GM21737 (cell line): Measurements from ENCODE around the gene SYCN.
"Not testable (repeated sequence)": the region's sequence is repeated elsewhere in the genome, so short reads cannot be mapped to it uniquely, and the experiment has no call there.

Experiments used
- ATAC-seq: cut with Tn5 transposase; IDR thresholded peaks from one replicate; pipeline ENCODE4 v1.9.1; 2021; ENCODE audit warnings: mild to moderate bottlenecking, moderate library complexity; ENCODE audit not compliant: unreplicated experiment

Gene SYCN

DNA sequence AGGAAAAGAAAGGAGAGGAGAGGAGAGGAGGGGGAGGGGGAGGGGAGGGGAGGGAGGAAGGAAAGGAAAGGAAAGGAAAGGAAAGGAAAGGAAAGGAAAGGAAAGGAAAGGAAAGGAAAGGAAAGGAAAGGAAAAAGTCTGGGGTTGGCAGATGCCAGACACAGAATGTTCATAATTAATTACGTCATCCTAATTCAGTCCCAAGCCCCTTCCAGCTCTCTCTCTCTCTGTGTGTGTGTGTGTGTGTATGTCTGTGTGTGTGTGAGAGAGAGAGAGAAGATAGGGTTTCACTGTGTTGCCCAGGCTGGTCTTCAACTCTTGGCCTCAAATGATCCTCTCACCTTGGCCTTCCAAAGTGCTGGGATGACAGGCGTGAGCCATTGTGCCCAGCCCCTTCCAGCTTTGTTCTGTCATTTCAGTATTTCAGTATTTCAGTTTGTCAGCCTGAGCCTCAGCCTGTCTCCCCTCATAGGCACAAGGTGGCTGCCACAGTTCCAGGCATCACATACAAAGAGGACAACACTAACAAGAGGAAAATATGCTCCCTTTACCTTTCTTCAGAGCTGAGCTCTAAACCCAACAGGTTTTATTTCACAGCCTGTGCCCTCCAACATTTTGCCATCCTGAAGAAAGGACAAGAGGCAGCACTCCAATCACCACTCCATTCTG lies 26.2 kb upstream of the SYCN start:
- no peak for ATAC-seq

- ATAC-seq: no peak
These were observed 20.8 kb upstream of the SYCN start for GRCh38 chr19:39224910-39225309.

DNA sequence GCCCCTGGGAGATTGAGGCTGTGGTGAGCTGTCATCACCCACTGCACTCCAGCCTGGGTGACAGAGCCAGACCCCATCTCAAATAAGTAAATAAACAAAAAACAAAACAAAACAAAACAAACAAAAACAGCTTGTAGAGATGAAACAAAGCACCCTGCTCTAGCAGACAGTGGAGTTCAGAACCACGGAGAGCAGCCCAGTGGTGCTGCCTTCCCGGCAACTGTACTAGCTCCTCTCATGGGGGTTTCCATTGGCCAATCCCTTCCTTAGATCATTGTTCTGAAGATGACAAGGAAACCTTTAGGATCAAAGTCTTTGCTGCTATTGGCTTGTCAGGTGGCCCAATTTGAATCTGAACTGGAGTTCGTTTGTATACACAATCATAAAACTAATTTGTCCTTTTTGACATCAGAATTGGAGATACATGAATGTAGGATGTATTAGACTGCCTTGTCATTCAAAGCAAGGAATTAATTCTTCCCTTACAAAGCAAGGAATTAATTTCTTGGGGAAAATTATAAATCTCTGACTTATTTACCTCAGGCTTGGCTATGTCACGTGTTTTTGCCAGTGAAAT lies 19.7 kb upstream of the SYCN start:
- ATAC-seq: no peak

DNA sequence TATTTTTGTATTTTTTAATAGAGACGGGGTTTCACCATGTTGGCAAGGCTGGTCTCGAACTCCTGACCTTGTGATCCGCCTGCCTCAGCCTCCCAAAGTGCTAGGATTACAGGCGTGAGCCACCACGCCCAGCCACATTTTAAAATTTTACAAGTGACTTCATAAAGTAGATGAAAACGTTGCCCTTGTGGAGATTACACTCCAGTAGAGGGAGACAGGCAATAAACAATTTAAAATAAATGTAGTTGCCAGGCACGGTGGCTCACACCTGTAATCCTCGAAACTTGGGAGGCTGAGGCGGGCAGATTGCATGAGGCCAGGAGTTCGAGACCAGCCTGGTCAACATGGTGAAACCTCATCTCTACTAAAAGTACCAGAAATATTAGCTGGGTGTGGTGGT lies 15.0 kb upstream of the SYCN start:
- ATAC-seq: not testable (repeated sequence)

DNA sequence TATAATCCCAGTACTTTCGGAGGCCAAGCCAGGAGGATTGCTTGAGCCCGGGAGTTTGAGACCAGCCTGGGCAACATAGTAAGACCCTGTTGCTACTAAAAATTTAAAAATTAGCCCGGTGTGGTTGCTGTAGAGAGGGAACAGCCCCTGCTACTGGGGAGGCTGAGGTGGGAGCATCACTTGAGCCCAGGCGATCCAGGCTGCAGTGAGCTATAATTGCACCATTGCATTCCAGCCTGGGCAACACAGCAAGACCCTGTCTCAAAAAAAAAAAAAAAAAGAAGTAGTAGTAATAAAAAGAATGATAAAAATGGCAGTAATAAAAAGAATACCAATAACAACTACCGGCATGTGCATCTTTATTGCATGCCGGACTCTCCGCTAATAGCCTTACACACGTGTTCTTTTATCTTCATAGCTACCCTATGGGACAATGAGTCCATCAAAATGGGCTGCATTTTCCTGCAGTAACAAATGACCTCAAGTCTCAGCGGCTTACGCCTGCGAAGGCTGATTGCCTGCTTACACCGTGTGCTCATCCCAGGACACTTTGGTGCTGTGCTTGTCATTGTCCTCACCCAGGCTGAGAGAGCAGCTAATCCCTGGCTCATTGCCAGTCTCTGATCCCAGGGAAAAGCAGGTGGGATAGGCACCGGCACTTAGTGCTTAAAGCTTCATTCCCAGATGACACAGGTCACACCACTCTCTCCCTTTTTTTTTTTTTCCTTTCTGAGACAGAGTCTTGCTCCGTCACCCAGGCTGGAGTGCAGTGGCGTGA lies 14.4 kb upstream of the SYCN start:
- ATAC-seq: no peak

DNA sequence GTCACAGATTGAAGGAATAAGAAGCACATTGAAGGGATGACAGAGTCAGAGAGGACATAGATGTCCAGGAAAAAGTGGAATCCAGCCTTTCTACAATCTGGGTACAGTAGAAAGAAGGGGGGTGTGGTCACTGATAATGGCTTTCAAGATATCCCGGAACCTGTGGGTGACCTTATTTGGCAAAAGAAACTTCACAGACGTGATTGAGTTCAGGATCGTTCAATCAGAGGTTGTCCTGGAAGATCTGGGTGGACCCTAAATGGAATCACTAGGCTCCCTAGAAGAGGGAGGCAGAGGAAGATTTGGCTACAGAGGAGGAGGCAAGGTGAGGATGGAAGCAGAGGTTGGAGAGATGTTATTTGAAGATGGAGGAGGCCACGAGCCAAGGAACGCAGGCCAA lies 13.0 kb upstream of the SYCN start:
- ATAC-seq: no peak

DNA sequence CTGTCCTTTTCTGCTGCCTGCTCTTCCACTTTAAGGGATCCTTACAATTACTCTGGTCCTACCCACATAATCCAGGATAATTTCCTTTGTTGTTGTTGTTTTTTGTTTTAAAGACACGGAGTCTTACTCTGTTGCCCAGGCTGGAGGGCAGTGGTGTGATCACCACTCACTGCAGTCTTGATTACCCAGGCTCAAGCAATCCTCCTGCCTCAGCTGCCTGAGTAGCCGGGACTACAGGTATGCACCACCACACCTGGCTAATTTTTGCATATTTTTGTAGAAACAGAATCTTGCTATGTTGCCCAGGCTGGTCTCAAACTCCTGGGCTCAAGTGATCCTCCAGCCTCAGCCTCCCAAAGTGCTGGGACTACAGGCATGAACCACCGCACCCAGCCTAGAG lies 11.3 kb upstream of the SYCN start:
- ATAC-seq: not testable (repeated sequence)

GRCh38 chr19:39212375-39212742 lies 8.3 kb upstream of the SYCN start:
- ATAC-seq: no peak

GRCh38 chr19:39211731-39212374 lies 7.8 kb upstream of the SYCN start:
- ATAC-seq: no peak

DNA sequence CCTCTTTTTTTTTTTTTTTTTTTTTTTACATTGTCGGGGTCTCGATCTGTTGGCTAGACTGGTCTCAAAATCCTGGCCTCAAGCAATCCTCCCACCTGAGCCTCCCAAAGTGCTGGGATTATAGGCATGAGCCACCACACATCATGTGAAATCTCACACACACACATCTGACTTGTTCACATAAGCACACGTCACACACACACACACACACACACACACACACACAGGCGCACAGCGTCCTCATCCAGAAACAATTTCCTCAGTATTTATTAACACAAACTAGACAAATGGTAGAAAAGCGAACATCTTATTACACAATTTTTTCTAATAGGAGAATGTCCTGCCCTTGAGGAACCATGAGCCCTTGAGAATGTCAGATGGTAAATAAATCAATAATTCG lies 5.1 kb upstream of the SYCN start:
- ATAC-seq: no peak

DNA sequence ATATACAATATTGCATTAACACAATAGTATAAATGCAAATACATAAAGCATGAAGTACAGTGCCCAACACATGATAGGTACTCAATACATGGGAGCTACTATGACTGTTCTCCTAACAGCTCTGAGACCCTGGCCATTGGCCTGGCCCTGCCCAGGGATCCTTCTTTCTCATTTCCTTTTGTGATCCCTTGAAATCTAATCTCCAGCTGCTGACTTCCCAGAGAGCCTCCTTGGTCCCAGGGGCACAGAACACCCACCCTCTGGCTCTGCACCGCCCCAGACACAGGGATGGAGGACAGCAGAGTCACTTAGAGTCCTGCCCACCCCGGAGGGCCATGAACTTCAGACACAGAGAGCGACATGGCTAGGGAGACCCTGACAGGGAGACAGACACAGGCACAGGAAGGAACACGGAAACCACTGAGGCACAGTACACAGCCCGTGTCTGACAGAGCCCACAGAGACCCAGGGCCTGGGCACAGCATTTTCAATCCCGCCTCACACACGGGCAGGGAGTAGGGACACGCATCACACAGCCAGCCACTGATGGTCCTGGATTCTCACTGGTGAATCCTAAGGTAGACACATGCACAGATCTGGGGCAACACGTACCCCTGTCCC lies 4.2 kb upstream of the SYCN start:
- no peak for ATAC-seq

DNA sequence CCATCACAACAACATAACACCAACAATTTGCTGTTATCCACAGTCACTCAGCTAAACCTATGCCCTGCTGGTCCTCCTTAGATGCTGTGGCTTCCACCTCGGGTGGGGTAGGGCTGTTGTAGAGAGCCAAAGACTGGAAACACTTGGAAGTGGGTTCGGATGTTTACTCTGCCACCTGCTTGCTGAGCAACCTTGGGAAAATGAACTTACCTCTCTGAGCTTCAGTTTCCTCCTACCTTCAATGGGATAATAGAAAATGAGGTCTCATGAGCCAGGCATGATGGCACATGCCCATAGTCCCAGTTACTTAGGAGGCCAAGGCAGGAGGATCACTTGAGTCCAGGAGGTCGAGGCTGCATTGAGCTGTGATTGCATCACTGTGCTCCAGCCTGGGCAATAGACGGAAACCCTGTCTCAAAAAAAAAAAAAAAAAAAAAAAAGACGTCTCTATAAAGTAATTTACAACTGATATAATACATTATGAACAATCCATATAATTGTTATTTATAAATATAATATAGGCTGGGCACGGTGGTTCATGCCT lies 3.3 kb upstream of the SYCN start:
- no peak for ATAC-seq

- ATAC-seq: no peak
These were observed 2.1 kb upstream of the SYCN start for GRCh38 chr19:39206122-39206521.

GRCh38 chr19:39205449-39205764 lies 1.3 kb upstream of the SYCN start:
- no peak for ATAC-seq

- ATAC-seq: no peak
These were observed 1.1 kb downstream of the SYCN start for GRCh38 chr19:39202998-39203355.

- ATAC-seq: no peak
These were observed 3.3 kb downstream of the SYCN start for GRCh38 chr19:39200803-39201115.

DNA sequence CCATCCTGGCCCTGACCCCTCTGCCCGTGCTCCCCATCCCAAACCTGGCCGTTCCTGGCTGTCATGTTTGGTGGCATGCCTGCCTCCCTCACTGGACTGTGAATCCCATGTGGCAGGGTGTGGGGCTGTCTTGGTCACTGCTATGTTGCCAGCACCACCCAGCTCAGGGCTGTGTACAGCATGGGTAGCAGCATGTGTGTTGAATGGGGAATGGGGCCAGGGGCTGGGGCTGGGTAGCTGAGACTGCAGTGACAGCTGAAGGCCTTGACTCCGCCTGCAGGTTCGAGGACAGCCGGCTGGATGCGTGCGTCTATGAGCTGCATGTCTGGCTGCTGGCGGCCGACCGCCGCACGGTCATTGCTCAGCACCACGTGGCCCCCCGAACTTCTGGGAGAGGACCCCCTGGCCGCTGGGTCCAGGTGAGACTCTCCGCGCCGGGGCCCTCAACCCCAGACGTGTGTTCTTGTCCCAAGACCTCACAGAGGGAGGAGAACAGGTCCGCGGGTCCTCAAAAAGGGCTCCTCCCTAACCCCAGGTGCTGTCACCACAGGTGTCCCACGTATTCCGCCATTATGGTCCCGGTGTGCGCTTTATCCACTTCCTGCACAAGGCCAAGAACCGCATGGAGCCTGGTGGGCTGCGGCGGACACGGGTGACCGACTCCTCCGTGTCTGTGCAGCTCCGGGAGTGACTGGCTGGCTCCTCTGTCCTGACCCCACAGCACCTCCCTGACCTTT lies 3.8 kb downstream of the SYCN start:
- ATAC-seq: no peak

DNA sequence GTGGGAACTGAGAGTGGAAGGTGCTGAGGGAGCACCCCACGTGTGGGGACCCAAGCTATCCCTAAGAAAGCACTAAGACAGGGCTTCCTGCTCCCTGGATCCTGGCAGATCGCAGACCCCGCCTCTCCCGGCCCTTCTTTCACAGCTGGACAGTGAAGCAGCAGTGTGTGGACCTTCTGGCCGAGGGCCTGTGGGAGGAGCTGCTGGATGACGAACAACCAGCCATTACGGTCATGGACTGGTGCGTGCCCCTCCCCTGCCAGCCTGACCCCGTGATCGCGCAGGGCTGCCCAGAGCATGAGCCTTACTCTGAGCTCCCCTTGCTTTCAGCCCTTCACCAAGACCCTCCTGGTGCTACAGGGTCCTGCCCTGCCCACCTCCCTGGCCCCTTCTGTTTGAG lies 5.0 kb downstream of the SYCN start:
- no peak for ATAC-seq

DNA sequence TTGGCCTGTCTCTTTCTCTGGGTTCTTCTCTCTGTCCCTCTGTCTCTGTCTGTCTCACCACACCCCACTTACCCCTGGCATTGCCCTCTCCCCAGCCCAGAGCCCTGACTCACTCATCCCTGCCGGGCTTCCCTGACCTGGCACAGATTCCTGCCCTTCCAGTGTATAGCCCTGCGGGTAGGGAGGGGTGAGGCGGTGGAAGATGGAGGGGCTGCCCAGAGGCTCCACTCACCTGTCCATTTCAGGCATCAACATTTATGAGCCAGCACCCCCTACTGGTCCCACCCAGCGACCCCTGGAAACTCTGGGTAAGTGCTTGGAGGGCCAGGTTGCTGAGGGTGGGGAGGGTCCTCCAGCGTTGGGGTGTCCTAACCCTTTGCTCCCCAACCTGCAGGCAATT lies 6.3 kb downstream of the SYCN start:
- no peak for ATAC-seq

DNA sequence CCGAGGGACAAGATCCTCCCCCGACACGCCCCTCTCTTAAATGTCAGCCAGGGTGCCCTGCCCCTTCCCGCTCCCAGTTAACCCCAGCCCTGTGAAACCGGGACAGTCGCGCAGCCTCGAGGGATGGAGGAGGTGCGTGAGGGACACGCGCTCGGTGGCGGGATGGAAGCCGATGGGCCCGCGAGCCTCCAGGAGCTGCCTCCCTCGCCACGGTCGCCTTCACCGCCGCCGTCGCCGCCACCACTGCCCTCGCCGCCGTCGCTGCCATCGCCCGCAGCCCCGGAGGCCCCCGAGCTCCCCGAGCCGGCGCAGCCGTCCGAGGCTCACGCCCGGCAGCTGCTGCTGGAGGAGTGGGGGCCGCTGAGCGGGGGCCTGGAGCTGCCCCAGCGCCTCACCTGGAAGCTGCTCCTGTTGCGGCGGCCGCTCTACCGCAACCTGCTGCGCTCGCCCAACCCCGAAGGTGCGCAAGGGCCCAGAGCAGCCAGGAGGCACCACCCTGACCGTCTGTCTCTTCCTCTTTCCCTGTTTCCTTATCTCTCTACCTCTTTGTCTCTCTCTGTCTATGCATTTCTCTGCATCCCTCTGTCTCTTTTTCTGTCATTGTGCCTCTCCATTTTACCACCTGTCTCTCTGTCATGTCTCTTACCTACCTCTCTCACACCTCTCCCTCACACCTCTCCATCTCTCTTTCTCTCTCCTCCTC lies 7.1 kb downstream of the SYCN start, which contains the start of gene NCCRP1:
Gene NCCRP1, plus strand, starts transcription at position 105 of the 703 bp plus-strand sequence. Its CDS starts 19 bp downstream, at position 124.
- ATAC-seq: no peak
